ENCODE results near the gene ASTL. TPM values are rescaled to one million over a fixed set of nuclear protein-coding genes. Genes with fewer than 3 reads are reported as not detected.

ASTL gene
- total RNA-seq, 2 experiments from 2014 or later, result 0.49 TPM; not detected in 1

DNA sequence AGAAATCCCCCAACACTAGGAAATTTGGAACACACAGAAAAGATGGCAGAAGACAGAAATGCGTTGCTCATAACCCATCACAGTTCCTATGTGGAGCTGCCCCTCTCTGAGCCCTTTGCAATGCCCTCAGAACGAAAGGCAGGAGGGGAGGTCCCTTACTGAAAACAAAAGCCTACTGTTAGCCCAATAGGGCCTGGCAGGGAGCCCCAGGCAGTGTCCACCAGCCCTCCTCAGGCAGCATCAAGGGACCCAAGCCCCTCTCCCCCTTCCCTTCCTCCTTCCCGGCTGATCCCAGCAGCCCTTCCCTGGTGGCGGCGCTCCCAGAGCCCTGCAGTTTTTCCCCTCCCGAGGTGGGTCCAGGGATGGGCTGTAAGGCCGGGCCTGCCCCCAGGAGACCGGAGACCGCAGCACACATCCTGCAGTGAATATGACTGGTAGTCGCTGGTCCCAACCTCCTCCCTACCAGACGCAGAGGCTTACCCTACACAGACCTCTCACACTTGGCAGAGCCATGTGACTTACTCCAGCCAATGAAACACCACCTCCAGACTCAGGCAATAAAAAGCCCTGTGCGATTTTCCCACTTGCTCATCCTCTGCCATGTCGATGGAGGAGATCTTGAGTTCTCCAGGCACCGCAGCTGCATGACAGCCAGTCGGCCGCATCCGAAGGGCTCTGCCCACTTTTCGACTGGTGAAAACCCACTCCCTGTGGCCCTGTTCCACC is 26.3 kb upstream of the ASTL start:
- Histone ChIP-seq H3K36me3 (ENCODE audit: insufficient read depth, low read length) (no peaks in the 10 kb centered on the region; the same call in 1 of the 2 replicates), H3K27ac (ENCODE audit: low read depth, low read length, poor library complexity, severe bottlenecking) (peak overlapping the region; percentile 99), H3K4me3 (ENCODE audit: low read depth, low read length, poor library complexity, severe bottlenecking) (peak overlapping the region; percentile 67), H3K79me2 (ENCODE audit: insufficient read depth, low read depth, low read length) (no peaks in the 10 kb centered on the region), H3K9me3 (ENCODE audit: low read length) (peaks cover 5% of the 10 kb centered on the region; the same call in 1 of the 2 replicates), H3K4me1 (ENCODE audit: insufficient read depth, low read length, poor library complexity, severe bottlenecking) (peaks cover 65% of the 10 kb centered on the region), H2AFZ (ENCODE audit: low read length) (peak overlapping the region; percentile 70), H3K9me2 (ENCODE audit: insufficient read depth, low read length) (no peaks in the 10 kb centered on the region), H4K20me1 (ENCODE audit: insufficient read depth, low read length) (no peaks in the 10 kb centered on the region), H3K4me2 (ENCODE audit: low read length) (peak overlapping the region; percentile 91)
- DNase-seq (ENCODE audit: low spot score), result peak; percentile 93
- TF ChIP-seq EZH2phosphoT487 (IDR thresholded peaks at IDR 0.05; ENCODE audit: borderline replicate concordance, low read depth, low read length), result no peak
- TF ChIP-seq, protein P1, sequence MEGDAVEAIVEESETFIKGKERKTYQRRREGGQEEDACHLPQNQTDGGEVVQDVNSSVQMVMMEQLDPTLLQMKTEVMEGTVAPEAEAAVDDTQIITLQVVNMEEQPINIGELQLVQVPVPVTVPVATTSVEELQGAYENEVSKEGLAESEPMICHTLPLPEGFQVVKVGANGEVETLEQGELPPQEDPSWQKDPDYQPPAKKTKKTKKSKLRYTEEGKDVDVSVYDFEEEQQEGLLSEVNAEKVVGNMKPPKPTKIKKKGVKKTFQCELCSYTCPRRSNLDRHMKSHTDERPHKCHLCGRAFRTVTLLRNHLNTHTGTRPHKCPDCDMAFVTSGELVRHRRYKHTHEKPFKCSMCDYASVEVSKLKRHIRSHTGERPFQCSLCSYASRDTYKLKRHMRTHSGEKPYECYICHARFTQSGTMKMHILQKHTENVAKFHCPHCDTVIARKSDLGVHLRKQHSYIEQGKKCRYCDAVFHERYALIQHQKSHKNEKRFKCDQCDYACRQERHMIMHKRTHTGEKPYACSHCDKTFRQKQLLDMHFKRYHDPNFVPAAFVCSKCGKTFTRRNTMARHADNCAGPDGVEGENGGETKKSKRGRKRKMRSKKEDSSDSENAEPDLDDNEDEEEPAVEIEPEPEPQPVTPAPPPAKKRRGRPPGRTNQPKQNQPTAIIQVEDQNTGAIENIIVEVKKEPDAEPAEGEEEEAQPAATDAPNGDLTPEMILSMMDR (conservative IDR thresholded peaks at IDR 0.05; ENCODE audit: low read length), result peak; percentile 31; the same call in 1 of the 2 replicates
- POLR2A ChIA-PET, result interaction anchor here (0.9 to 2.4 kb wide), 7 partner anchors 9 to 22 kb away, joined by 3 to 10 read pairs (median 5); partner anchors contain the start of gene DUSP2
- intact Hi-C loops (cut with micrococcal nuclease; ENCODE audit: unreplicated experiment), result no loop called here
- TSS peak; percentile 73 for BruUV-seq (replicated peaks)
- CTCF ChIA-PET (ENCODE audit: unreplicated experiment), result interaction anchor here (1.0 to 3.0 kb wide), 3 partner anchors 10 to 69 kb away, joined by 3 to 18 read pairs (median 9); no protein-coding TSS in a partner anchor

DNA sequence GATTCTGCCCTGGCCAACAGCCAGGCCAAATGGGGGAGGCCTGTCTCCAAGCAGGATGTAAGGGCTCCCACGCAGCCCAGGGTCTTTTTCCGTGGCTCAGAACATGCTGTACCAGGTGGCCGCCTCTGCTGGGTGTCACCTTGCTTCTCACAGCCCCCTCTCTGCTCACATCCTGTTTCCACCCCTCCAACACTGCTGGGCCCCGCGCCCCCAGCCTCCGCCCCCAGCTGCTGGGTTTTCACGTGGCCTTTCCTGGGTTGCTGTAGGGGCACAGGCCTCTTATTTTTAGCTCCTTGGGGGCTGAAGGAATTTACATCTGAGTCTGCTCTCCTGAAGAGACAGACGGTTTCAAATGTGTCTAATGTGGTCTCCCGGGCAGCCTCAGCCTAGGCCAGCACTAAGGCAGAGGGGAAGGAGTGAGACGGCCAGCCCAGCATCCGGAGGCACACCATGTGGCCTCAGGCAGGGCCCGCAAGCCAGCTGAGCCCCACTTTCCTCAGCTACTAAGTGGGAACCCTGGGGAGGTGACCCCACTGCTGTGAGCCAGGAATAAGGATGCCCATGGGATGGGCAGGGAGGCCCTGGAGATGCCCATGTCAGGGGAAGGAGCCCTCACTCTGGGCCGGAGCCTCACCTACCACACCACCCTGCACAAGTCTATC is 25.6 kb upstream of the ASTL start:
- peaks cover 72% of the 10 kb centered on the region for H3K4me1 ChIP-seq (ENCODE audit: insufficient read depth, low read length, poor library complexity, severe bottlenecking)
- ChIA-PET CTCF (ENCODE audit: unreplicated experiment) (interaction anchor here (0.7 to 3.0 kb wide), 5 partner anchors 11 to 70 kb away, joined by 3 to 18 read pairs (median 3); no protein-coding TSS in a partner anchor), POLR2A (interaction anchor here (0.5 to 2.4 kb wide), 9 partner anchors 9 to 640 kb away, joined by 3 to 10 read pairs (median 5); partner anchors contain the start of gene DUSP2)
- no peak for TF ChIP-seq EZH2phosphoT487 (IDR thresholded peaks at IDR 0.05; ENCODE audit: borderline replicate concordance, low read depth, low read length)
- TF ChIP-seq, protein P1 (conservative IDR thresholded peaks at IDR 0.05; ENCODE audit: low read length), result no peak
- no peaks in the 10 kb centered on the region; the same call in 1 of the 2 replicates for H3K36me3 ChIP-seq (ENCODE audit: insufficient read depth, low read length)
- TSS peak; percentile 94 for BruUV-seq (replicated peaks)
- intact Hi-C loops (cut with micrococcal nuclease; ENCODE audit: unreplicated experiment), result loop anchor here (1.0 kb wide), 1 partner anchor 18 kb away; no protein-coding TSS in a partner anchor
- H4K20me1 ChIP-seq (ENCODE audit: insufficient read depth, low read length), result no peaks in the 10 kb centered on the region
- H3K4me3 ChIP-seq (ENCODE audit: low read depth, low read length, poor library complexity, severe bottlenecking), result peak overlapping the region; percentile 67
- no peak overlapping the region; the same call in 1 of the 2 replicates for H2AFZ ChIP-seq (ENCODE audit: low read length)
- DNase-seq (ENCODE audit: low spot score), result peak; percentile 95
- H3K79me2 ChIP-seq (ENCODE audit: insufficient read depth, low read depth, low read length), result no peaks in the 10 kb centered on the region
- H3K4me2 ChIP-seq (ENCODE audit: low read length), result peak overlapping the region; percentile 91
- H3K9me2 ChIP-seq (ENCODE audit: insufficient read depth, low read length), result no peaks in the 10 kb centered on the region
- peaks cover 5% of the 10 kb centered on the region; the same call in 1 of the 2 replicates for H3K9me3 ChIP-seq (ENCODE audit: low read length)
- H3K27ac ChIP-seq (ENCODE audit: low read depth, low read length, poor library complexity, severe bottlenecking), result peak overlapping the region; percentile 99
